Keratinocyte (primary cell): Measurements from ENCODE around the gene ADAMTS4. TPM values are rescaled to one million over a fixed set of nuclear protein-coding genes. Genes with fewer than 3 reads are reported as not detected.

ENCODE experiments used
- DNase-seq: peaks from one replicate; pipeline ENCODE4 v3.0.0-alpha.2; 2011; ENCODE audit warnings: low read depth, missing footprints, low spot score
- FAIRE-seq: peaks from 2 replicates; lab custom pipeline; 2011; peaks lifted over from hg19 to GRCh38; lab: Jason Lieb, UNC
- H2AFZ ChIP-seq: 2 replicates; pipeline ENCODE4 v1.6.0; 2012; ENCODE audit warnings: low read length, control low read depth, inconsistent platforms; ENCODE audit not compliant: control insufficient read depth
- H3K27ac ChIP-seq: 2 replicates; pipeline ENCODE4 v1.5.1; 2011; ENCODE audit warnings: low read length; ENCODE audit not compliant: control insufficient read depth, insufficient read depth
- H3K27me3 ChIP-seq: 3 replicates; pipeline ENCODE4 v1.6.0; 2011; ENCODE audit warnings: low read length; ENCODE audit not compliant: control insufficient read depth, insufficient read depth; ENCODE audit errors: extremely low read depth
- H3K36me3 ChIP-seq, 2 experiments: 2 replicates in 1 of 2; 3 replicates in 1 of 2; pipeline ENCODE4 v1.5.1; 2011; ENCODE audit warnings: low read length in 2 of 2, mild to moderate bottlenecking in 1 of 2; ENCODE audit not compliant: control insufficient read depth in 2 of 2, insufficient read depth in 2 of 2; ENCODE audit errors: extremely low read depth in 1 of 2
- H3K4me1 ChIP-seq: 3 replicates; pipeline ENCODE4 v1.5.1; 2011; ENCODE audit warnings: low read length; ENCODE audit not compliant: control insufficient read depth, insufficient read depth; ENCODE audit errors: extremely low read depth
- H3K4me2 ChIP-seq: 3 replicates; pipeline ENCODE4 v1.6.0; 2011; ENCODE audit warnings: low read depth, low read length; ENCODE audit not compliant: control insufficient read depth, insufficient read depth; ENCODE audit errors: extremely low read depth
- H3K4me3 ChIP-seq, 3 experiments: fragments of 200-600 bp in 1 of 3; sonication (generic) in 1 of 3; 2 replicates in 2 of 3; 3 replicates in 1 of 3; pipeline ENCODE4 v1.5.1; 2011 to 2016; ENCODE audit warnings: low read length in 3 of 3, mild to moderate bottlenecking in 3 of 3, control low read depth in 2 of 3, inconsistent platforms in 1 of 3, low read depth in 1 of 3, mixed read lengths in 1 of 3, mixed run types in 1 of 3, moderate library complexity in 1 of 3; ENCODE audit not compliant: control insufficient read depth in 2 of 3, insufficient read depth in 2 of 3; ENCODE audit errors: extremely low read depth in 1 of 3
- H3K79me2 ChIP-seq: 2 replicates; pipeline ENCODE4 v1.6.0; 2012; ENCODE audit warnings: low read length; ENCODE audit not compliant: control insufficient read depth, insufficient read depth
- H3K9ac ChIP-seq: 3 replicates; pipeline ENCODE4 v1.6.0; 2011; ENCODE audit warnings: low read length; ENCODE audit not compliant: control insufficient read depth, insufficient read depth; ENCODE audit errors: extremely low read depth
- H3K9me1 ChIP-seq: 3 replicates; pipeline ENCODE4 v1.6.0; 2011; ENCODE audit warnings: low read length; ENCODE audit not compliant: control insufficient read depth, insufficient read depth; ENCODE audit errors: extremely low read depth
- H3K9me3 ChIP-seq: 2 replicates; pipeline ENCODE4 v1.5.1; 2012; ENCODE audit warnings: low read depth, low read length; ENCODE audit not compliant: control insufficient read depth
- H4K20me1 ChIP-seq: 3 replicates; pipeline ENCODE4 v1.6.0; 2011; ENCODE audit warnings: low read length; ENCODE audit not compliant: control insufficient read depth, insufficient read depth; ENCODE audit errors: extremely low read depth
- CTCF ChIP-seq, 3 experiments: IDR thresholded peaks in 1 of 3; conservative IDR thresholded peaks in 1 of 3; optimal IDR thresholded peaks in 1 of 3; 2 replicates in 2 of 3; 3 replicates in 1 of 3; pipeline versions ENCODE3 to v1.5.1; 2011; ENCODE audit warnings: low read length in 3 of 3, mild to moderate bottlenecking in 3 of 3, moderate library complexity in 2 of 3, control low read depth in 1 of 3, inconsistent platforms in 1 of 3; ENCODE audit not compliant: insufficient read depth in 2 of 3; ENCODE audit errors: extremely low read depth in 1 of 3
- EZH2 ChIP-seq: IDR thresholded peaks from one replicate; pipeline ENCODE4 v1.6.1; 2012; ENCODE audit warnings: inconsistent platforms, mild to moderate bottlenecking, low read length, moderate library complexity
- dilution Hi-C: fragments of 300-500 bp; cut with MboI; formaldehyde crosslinking; loops from one replicate; pipeline ENCODE4 v1.7.0; 2020; ENCODE audit warnings: low sequenced_read_pairs; ENCODE audit not compliant: extremely low pct_ligation_motif_present
- polyA plus RNA-seq, 5 experiments: library from polyadenylated mRNA; depleted of rRNA in 3 of 5; stranded (reverse) in 3 of 5; stranded (forward) in 1 of 5; unstranded in 1 of 5; fragments of >200 nt; gene quantifications; 1 replicate in 1 of 5; 2 replicates in 3 of 5; 3 replicates in 1 of 5; pipeline versions ENCODE4 v1.2.1 to v1.2.3, GENCODE V29; 2011 to 2012; ENCODE audit warnings: missing spikeins in 2 of 5, low read depth in 1 of 5, low replicate concordance in 1 of 5

ADAMTS4 gene
- polyA plus RNA-seq, 1 donor (not counting 4 experiments of a cell fraction or from before 2014, with no cell fraction given) = 0.35 TPM

GRCh38 chr1:161153682-161154337, 45.0 kb downstream of the ADAMTS4 start, which contains the start of gene UFC1:
Gene UFC1 (plus strand): TSS chr1:161153978. CDS start chr1:161153998, 20 bp downstream.
- peak; percentile 32 for FAIRE-seq

GRCh38 chr1:161153176-161153575, 45.7 kb downstream of the ADAMTS4 start:
- DNase-seq (no peak), FAIRE-seq (no peak)
- Histone ChIP-seq H2AFZ (peak overlapping the region; percentile 97), H3K4me3 (peak overlapping the region; percentile 71 to 98 (median 95)), H3K9me1 (no peaks in the 10 kb centered on the region), H3K27me3 (no peaks in the 10 kb centered on the region), H3K27ac (peak overlapping the region; percentile 99), H4K20me1 (no peaks in the 10 kb centered on the region), H3K4me2 (peak overlapping the region; percentile 90), H3K9ac (peak overlapping the region; percentile 99), H3K79me2 (peaks cover 7% of the 10 kb centered on the region), H3K9me3 (no peaks in the 10 kb centered on the region), H3K36me3 (peaks cover 2 to 6% of the 10 kb centered on the region in 2 experiments), H3K4me1 (peaks cover 13% of the 10 kb centered on the region)
- dilution Hi-C loops = no loop called here
- TF ChIP-seq CTCF (optimal IDR thresholded peaks at IDR 0.05 in 1 of 3, IDR thresholded peaks at IDR 0.05 in 1 of 3, conservative IDR thresholded peaks at IDR 0.05 in 1 of 3; ENCODE audit: extremely low read depth in 1 of 3, insufficient read depth in 2 of 3, low read length in 3 of 3) (no peak), EZH2 (no peak)

More at GRCh38 chr1:161153682-161154337, 45.0 kb downstream of the ADAMTS4 start, which contains the start of gene UFC1:
- H3K9me3 ChIP-seq = no peaks in the 10 kb centered on the region
- H2AFZ ChIP-seq = peak within 1 kb of the TSS; percentile 97
- peak within 1 kb of the TSS; percentile 90 for H3K4me2 ChIP-seq
- dilution Hi-C loops = no loop called here
- H3K79me2 ChIP-seq = peaks cover 7% of the 10 kb centered on the region
- no peaks in the 10 kb centered on the region for H3K9me1 ChIP-seq
- peaks cover 2 to 6% of the 10 kb centered on the region in 2 experiments for H3K36me3 ChIP-seq
- DNase-seq = no peak
- peak within 1 kb of the TSS; percentile 71 to 98 (median 95) for H3K4me3 ChIP-seq
- H4K20me1 ChIP-seq = no peaks in the 10 kb centered on the region
- TF ChIP-seq EZH2 (no peak), CTCF (optimal IDR thresholded peaks at IDR 0.05 in 1 of 3, IDR thresholded peaks at IDR 0.05 in 1 of 3, conservative IDR thresholded peaks at IDR 0.05 in 1 of 3; ENCODE audit: extremely low read depth in 1 of 3, insufficient read depth in 2 of 3, low read length in 3 of 3) (no peak)
- peak within 1 kb of the TSS; percentile 99 for H3K27ac ChIP-seq
- H3K4me1 ChIP-seq = peaks cover 19% of the 10 kb centered on the region
- no peaks in the 10 kb centered on the region for H3K27me3 ChIP-seq
- peak within 1 kb of the TSS; percentile 99 for H3K9ac ChIP-seq
